ENCODE results near the gene SHANK2.
A peak's percentile ranks its signal among the peaks of the same experiment; 100 is the strongest.

Gene SHANK2

DNA sequence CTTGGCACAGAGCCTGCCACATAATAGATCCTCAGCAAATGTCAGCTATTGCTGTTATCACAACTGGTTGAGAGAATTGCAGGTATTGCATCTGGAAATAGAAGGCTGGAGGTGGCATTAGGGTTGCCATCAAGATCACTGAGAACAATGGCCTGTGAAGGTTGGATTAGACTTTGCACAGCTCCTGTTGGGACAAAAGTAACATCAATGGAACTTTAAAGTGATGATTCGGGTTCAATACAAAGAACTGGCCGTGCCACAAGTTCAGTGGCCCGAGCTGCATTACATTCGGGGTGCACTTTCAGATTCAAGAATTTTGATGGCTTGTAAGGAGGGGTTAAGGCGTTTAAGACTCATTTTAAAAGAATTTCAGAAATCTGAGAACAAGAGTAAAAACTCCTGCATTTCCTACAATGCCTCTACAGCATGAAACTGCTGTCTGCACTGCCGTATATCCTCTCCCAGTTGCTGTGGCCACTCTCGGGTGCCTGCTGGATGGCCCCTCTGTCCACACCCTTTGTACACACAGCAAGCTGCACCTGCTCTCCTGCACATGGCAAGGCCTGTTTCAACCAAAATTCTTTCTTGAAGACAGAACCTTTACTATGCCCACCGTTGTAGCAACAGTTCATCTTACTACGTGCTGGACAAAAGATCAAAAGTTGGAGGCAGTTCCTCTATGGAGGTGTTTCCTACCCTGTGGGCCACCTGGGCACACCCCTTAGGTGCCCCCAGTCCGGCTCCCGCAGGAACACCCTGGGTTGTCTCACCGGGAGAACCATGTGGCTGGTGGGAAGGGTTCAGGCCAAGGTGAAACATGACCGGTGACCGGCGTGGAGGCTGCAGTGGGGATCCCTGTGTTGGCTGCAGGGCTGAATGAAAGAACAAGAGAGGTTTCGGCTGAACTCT lies 17.5 kb upstream of the SHANK2 start:
- DNase-seq (ENCODE audit: low read depth), result peak; percentile 33

DNA sequence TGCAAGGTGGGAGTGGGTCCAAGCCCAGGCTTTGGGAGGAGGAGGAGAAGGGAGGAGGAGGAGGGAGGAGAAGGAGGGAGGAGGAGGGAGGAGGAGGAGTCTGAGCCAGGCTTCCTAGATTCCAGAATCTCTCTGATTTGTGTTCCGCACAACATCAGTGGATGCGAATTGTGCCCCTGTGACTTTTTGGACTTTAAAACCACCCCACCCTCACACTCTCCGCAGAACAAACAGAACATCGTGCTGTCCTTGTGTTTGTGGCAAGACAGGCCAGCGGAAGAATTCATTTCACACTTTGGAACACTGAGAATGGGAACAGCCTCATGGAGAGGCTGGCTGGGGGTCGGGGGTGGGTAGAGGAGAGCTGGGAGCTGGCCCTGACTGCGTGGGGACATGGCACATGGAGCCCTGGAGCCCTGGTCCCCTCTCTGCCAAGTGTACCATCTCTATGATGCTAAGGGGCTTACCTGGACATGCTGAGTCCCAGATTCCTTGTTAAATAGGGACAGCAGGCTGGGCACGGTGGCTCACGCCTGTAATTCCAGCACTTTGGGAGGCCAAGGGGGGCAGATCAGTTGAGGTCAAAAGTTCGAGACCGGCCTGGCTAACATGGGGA lies 16.4 kb upstream of the SHANK2 start:
- no peak for DNase-seq (ENCODE audit: low read depth)

DNA sequence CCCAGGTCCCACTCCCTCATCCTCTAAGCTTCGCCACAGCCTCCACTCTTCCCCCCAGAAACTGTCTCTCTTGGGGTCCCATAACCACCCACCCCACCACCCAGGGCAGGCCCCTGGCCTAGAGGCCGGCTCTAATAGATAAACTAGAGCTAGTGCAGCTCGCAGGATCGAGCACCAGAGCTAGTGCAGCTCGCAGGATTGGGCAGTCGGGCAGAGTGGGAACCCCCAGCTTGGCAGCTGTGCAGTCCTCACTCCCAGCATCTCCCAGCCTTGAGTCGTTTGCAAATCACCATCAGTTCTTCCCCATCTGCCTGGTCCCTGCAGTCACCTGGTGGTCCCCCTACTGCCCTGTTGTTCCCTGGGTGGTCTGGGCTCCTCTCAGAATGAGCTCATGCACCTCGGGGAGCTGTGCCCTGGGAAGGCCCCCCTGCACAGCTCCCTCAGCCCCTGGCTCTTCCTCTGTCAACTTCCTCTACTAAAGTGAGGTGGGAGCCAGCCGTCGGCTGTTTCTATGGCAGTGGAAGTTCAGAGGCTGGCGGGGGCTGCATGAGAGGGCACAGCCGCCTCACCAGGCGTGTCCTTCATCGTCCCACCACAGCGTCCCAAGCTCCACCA lies 15.5 kb upstream of the SHANK2 start:
- no peak for DNase-seq (ENCODE audit: low read depth)

DNA sequence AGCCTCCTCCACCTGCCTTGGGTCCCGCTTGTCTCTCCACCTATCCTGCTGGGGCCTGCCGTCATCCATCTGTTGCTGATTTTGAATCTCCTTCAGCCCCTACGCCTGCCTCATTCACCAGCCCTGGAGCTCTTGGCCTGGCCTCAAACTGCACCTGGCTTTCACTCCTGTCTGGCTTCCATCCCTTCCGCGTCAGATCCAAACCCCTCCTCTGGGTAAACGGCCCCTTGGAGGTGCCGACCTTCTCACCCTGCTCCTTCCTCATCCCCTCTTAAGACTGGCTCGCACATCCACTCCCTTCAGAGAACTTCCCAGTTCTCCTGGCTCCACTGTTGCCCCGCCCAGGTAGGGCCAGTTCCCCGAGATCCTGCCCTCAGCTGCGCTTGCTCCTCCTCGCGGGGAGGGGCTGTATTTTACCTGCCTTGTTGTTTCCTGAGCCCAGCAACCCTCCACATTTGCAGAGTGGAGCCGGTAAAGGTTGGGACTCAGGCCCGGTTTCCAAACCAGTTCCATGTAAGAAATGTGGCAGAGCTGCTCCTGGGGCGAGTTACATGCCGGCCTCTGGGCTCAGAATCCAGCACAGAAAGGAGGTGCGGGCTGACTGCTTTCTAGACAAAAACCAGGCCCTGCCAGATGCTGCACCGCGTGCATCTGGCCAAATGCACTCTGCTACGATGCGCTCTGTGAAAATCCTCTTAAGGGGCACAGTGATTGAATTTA lies 13.9 kb upstream of the SHANK2 start:
- DNase-seq (ENCODE audit: low read depth), result no peak

DNA sequence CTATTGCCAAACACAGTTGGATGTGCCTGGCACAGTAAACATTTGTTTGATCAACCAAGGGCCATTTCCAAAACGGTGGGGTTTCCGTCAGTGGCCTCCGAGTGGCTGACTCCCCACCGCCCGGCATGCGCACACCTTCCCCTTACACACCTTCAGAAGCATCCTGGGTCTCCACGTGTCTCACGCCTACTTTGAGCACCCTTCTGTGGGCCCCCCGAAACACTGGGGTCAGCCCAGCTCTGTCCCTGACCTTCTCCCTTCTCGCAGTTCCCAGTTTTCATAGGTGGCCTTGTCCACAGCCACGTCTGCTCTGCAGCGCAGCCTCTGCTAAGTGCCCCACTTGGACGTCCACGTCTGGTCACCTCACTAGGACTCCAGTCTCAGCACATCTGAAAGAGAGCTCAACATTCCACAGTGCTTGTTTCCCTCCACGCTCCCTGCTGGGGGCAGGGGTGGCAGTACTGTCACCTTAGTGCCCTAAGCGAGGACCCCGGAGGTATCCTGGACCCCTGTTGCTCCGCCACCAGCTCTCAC lies 13.2 kb upstream of the SHANK2 start:
- DNase-seq (ENCODE audit: low read depth), result no peak

DNA sequence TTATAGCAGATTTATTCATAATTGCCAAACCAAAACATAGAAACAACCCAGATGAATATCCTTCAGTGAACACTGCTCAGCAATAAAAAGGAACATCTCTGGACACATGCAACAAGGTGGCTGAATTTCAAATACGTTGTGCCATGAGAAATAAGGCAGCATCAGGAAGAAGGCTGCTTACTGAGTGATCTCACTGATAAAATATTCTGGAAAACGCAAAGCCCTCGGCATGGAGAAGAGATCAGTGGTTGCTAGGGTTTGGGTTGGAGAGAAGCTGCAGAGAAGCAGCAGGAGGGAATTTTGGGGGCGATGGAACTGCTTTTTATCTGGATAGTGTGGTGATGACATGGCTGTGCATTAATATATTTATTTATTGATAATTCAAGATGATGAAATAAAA lies 11.0 kb upstream of the SHANK2 start:
- DNase-seq (ENCODE audit: low read depth), result peak; percentile 40

DNA sequence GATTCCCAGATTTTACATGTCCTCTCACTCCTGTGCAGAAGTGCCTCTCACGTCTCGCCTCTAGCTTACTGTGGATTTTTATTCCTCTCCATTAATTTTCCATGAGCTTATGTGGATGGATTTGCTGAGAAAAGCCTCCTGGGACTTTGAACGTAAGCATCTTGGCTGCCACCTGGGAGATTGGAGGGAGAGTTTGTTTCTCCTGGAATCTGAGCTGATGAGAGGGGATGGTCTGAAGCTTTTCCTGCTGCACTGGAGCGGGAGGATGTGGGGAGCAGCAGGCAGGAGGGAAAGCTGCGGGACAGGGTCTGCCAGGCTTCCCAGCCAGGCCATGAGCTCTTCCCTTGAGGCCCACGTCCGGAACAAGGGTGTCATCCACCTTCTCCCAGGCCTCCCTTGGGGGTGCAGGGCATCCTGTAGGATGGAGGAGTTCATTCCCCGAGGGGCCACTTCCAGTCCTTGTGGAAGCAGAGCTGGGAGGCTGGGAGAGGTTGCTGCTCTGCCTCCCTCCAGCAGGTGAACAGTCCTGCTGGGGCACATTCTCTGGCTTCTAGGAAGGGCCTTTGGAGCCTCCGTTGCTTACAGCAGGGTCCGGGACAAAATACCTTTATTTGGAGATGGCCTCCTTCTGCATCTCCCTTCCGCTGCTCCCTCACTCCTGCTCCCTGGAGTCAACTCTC lies 3.6 kb upstream of the SHANK2 start:
- DNase-seq (ENCODE audit: low read depth), result no peak

DNA sequence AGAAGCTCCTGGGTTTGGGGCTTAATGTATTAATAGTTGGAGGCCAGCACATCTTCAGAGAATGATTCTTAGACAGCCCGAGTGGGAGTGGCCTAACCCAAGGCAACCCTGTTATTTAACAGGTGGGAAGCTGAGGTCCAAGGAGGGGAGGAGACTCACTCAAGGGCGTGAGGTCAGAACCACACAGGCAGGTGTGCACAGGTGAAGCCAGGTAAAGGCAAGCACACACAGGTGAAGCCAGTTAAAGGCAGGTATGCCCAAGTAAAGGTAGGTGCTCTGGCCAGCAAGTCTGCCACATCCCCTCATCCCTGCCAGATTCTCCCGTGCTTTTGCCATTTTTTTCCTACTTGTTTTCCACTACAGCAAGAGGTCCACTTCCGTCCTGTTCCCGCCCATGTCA lies 2.9 kb upstream of the SHANK2 start:
- DNase-seq (ENCODE audit: low read depth), result no peak

DNA sequence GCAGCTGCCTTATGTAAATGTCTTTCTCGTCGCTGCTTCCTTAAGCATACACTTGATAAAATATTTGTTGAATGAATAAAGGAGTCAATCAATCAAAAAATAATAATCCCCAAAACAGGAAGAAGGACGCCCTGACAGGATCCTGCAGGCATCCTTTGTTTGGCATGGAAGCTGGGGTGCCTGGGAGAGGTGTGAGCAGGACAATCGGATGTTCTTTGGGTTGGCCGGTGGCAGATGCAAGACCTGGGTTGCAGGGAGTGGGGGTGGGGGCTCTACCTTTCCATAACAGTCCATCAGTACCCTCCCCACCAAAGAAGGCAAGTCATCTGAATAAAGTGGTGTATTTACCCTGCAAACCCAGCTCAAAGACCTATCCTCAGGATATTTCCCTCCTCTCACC lies 1.4 kb upstream of the SHANK2 start:
- DNase-seq (ENCODE audit: low read depth), result no peak

DNA sequence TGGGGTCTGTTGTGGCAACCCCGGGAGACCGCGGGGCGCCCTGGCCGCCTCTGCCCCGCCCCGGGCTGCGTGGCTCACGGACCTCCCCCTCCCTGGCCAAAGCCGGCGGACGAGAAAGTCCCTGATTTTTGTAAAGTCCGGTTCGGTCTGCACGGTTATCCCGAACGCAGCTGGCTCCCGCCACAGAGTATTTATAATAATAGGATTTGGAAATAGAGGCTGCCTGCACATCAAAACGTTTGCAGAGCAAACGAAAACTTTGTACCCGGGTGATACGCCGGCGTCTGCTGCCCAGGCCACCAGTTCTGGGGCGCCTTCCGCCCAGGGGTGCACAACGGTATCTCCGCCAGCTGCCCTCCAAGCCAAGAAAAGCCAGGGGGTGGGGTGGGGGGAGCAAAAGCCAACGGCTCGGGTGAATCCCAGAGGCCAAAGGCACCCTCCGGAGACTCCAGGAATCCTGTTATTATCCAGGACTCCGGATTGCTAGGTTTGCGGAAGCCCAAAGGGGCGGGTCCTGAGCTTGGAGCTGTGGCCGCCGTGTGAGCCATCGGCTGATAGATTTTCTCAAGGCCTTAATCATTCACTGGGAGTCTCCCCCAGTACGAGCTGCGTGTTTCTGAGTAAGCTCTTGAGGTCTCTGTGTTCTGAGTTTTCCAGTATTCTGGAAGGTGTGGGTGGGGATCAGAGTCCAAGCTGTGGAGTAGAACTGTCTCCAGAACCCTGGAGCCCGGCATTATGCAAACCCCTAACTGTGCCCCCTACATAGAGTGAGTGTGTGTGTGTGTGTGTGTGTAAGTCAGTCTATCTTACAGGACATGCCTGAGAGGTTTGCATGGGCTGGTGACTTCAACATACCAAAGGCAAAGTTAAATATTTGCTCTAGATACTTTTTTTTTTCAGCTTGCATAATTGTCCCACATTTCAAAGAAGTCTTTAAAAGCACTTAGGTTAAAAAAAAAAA lies 673 bp upstream of the SHANK2 start:
- peak; percentile 42 for DNase-seq (ENCODE audit: low read depth)

DNA sequence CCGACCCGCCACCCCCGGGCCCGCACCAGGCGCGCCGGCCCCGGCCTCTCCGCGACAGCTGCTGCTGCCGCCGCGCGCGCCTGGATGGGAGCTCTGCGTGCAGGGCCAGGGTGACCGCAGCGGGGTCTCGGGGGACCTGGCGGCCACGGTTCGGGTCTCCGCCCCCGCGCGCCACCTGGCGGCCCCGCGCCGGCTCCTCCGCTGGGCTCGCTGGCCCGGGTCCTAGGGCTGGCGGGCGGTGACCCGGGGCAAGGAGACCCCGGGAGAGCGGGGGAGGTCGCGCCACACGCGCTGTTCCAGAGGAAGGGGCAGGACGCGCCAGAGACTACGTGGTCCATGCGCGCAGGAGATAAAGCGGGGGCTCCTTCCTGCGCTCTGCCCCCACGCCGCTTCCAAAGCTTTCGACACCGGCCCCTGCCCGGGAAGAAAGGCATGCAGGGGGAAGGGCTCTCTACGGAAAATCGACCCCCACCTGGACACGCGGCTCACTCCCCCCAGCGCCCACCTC lies 562 bp downstream of the SHANK2 start:
- no peak for DNase-seq (ENCODE audit: low read depth)

DNA sequence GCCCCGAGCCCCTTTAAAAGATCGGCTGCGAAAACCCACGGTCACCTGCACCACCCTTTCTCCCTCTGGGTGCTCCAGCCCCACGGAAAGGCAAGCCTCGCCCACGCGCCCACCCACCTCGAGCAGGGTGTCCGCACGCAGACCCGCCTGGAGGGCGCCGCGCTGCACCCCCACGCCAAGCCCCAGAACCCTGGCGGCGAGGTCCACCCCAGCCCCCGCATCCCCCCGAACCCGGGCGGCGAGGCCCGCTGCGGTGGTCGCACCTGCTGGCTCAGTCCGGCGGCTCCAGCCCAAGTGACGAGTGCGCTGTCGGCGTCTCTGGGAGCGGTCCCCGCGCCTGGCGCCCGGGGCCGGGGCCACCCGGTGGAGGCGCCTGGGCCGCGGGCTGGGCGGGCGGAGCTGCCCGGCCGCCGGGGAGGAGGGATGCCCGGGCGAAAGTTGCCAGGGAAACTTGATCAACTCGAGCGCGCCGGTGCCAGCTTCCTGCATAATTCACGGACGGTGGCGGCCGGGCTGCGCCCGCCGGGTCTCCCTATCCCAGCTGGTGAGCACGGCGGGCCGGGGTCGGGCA lies 1.1 kb downstream of the SHANK2 start:
- no peak for DNase-seq (ENCODE audit: low read depth)

DNA sequence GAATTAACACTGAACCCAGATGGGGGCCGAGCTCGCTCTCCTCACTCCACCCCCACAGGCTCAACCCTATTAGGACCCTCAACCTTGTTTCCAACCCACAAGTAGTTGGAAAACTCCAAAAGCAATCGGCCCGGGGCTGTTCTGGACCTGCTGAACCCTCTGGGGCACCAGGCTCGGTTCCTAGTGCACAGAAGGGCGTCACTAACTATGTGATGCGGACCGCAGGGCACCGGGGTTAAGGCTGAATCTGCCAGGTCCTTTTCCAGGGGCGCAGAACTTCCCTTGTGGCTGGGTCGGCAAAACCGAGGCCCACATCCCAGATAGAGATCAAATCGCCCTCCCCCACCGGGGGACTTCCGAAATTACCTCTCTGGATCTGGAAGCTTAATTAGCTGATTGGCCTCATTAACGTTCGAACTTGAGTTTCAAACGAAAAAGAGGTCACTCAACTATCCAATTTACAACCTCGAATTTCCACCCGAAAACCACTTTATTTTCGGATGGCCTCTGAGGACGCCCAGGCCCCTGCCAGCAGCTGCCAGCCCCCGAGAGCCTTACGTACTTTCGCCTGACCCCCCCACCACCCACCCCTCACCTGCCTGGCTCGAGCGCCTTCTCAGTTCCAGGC lies 1.7 kb downstream of the SHANK2 start:
- DNase-seq (ENCODE audit: low read depth), result no peak

DNA sequence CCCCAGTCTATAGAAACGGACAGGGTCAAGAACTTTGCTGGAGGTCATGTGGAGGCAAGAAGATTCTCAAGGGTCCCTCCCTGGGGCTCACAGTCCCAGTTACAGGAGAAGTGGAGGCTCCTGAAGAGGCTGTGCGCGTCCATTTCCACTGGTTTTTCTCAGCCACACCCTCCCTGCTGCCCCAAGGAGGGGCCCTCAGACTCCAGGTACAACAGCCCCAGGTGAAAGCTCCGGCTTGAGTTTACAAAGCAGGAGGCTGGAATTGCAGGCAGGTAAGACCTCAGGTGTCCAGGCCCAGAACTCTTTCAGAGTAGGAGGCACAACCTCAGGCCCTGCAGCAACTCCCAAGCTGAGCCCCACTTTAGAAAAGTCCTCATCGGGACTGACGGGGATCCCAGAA lies 3.1 kb downstream of the SHANK2 start:
- DNase-seq (ENCODE audit: low read depth), result no peak

DNA sequence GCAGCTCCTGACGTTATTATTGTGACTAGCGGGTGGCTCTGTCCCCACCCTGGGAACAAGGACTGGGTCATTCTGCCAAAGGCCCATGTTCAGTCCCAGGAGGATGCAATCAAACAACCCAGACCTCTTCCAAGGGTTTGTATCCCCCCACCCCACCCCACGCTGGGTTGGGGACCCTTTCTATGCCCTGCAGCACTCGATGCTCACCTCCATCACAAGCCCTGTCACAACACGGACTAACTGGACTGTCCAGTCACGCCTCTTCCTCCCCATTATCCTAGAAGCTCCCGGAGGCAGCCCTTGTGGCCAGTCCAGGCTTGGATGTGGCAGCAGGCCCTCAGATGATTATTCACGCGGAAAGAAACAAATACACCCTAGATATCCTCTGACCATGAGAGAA lies 3.7 kb downstream of the SHANK2 start:
- no peak for DNase-seq (ENCODE audit: low read depth)

DNA sequence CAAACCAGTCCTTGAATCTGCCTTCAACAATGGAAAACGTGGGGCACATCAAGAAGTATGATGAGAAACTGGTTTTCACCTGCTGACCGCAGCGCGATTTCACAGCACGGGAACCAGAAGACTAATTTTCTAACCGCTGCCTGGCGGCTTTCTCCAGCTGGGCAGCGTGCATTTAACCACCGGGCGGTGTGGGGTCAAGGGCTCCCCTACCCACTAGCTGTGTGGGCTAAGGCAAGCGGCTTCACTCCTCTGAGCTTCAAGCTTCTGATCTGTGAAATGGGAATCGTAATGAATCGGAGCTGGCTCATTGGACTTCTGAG lies 4.2 kb downstream of the SHANK2 start:
- no peak for DNase-seq (ENCODE audit: low read depth)

DNA sequence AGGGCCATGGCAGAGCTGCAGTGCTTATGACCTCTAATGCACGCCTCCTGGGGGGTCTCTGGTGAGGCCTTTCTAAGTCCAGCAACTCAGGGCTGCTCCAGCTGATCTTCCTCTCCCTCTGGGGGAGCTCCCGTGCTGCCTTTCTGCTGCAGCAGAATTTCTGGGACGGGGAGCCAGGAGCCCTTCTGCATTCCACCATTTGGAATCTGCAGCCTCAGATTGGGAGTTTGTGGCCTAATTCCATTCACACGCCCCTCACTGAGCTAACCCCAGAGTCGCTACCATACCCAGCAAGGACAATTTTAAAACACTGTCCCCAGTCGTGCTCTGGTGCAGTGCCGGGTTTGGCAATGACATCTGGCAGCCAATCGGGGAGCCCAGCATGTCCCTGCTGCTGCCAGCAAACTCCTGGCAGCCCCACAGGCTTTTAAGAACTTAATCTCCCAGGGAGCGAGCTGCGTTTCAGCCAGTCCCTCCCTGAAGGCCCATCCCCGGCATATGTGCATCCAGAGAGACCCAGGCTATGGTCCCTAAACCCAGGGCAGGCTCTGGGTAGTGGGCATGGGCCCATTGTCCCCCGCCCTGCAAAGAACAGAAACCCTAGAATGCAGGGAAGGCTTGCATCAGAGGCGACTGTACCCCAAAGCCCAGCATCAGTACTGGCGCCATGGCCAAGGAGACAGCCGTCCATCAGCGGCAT lies 4.7 kb downstream of the SHANK2 start:
- no peak for DNase-seq (ENCODE audit: low read depth)

DNA sequence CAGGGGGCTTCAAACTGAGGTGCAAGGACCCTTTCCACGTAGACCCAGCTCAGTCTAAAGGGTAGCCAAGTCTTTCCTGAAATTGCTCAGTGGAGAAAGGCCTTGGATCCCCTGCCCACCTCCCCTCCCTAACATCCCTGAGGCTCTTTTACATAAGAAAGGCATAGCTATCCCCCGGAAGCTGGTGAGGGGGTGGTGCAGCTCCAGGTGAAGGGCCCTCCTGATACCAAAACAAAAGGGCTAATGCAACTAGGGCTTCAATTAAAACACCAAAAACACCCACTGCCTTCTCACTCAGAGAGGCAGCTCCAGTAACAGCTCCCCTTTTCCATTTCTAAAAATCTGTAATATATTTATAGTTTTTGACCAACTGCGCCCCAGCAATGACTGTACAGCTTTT lies 5.8 kb downstream of the SHANK2 start:
- DNase-seq (ENCODE audit: low read depth), result no peak
